ENCODE measurements around the gene CEP112.

The CEP112 gene

GRCh38 chr17:65855245-65855644 is 336.7 kb downstream of the CEP112 start:
- ATAC-seq, result 0 out of 3 replicates have a peak, but pooled peaks have one; percentile 7

GRCh38 chr17:65853816-65854215 is 338.1 kb downstream of the CEP112 start:
- no peak for TF ChIP-seq BACH2 (CRISPR knock-in tag; IDR thresholded peaks at IDR 0.05; ENCODE audit: borderline replicate concordance)
- no peak for TF ChIP-seq ZNF565 (CRISPR knock-in tag; conservative IDR thresholded peaks at IDR 0.05; ENCODE audit: low read depth)
- no peak for TF ChIP-seq ZC3H10 (CRISPR knock-in tag; IDR thresholded peaks at IDR 0.05)
- TF ChIP-seq CSDC2 (CRISPR knock-in tag; IDR thresholded peaks at IDR 0.05), result no peak
- no peak for TF ChIP-seq ARNTL (CRISPR knock-in tag; IDR thresholded peaks at IDR 0.05; ENCODE audit: borderline replicate concordance, low read depth)
- no peak for TF ChIP-seq ZNF70 (CRISPR knock-in tag; IDR thresholded peaks at IDR 0.05)
- TF ChIP-seq GLIS3 (CRISPR knock-in tag; IDR thresholded peaks at IDR 0.05), result no peak
- TF ChIP-seq ZNF8 (CRISPR knock-in tag; IDR thresholded peaks at IDR 0.05), result no peak
- no peak for TF ChIP-seq POU6F1 (CRISPR knock-in tag; IDR thresholded peaks at IDR 0.05; ENCODE audit: borderline replicate concordance, low read depth)
- no peak for TF ChIP-seq CREB5 (CRISPR knock-in tag; IDR thresholded peaks at IDR 0.05; ENCODE audit: low read depth)
- TF ChIP-seq TSHZ2 (CRISPR knock-in tag; IDR thresholded peaks at IDR 0.05), result no peak
- no peak for ATAC-seq

More at GRCh38 chr17:65855245-65855644, 336.7 kb downstream of the CEP112 start:
- TF ChIP-seq SNAI2 (CRISPR knock-in tag; IDR thresholded peaks at IDR 0.05) (no peak), ESRRG (CRISPR knock-in tag; IDR thresholded peaks at IDR 0.05) (no peak), RARB (CRISPR knock-in tag; IDR thresholded peaks at IDR 0.05) (no peak), ZFP30 (CRISPR knock-in tag; IDR thresholded peaks at IDR 0.05) (no peak)

GRCh38 chr17:65852911-65853310 is 339.0 kb downstream of the CEP112 start:
- no peak for TF ChIP-seq BACH2 (CRISPR knock-in tag; IDR thresholded peaks at IDR 0.05; ENCODE audit: borderline replicate concordance)
- no peak for TF ChIP-seq ZNF70 (CRISPR knock-in tag; IDR thresholded peaks at IDR 0.05)
- TF ChIP-seq ARNTL (CRISPR knock-in tag; IDR thresholded peaks at IDR 0.05; ENCODE audit: borderline replicate concordance, low read depth), result no peak
- TF ChIP-seq ZNF565 (CRISPR knock-in tag; conservative IDR thresholded peaks at IDR 0.05; ENCODE audit: low read depth), result no peak
- TF ChIP-seq CSDC2 (CRISPR knock-in tag; IDR thresholded peaks at IDR 0.05), result no peak
- TF ChIP-seq SNAI2 (CRISPR knock-in tag; IDR thresholded peaks at IDR 0.05), result no peak
- no peak for TF ChIP-seq TCF4 (CRISPR knock-in tag; IDR thresholded peaks at IDR 0.05; ENCODE audit: borderline replicate concordance)
- no peak for TF ChIP-seq PPARA (CRISPR knock-in tag; IDR thresholded peaks at IDR 0.05; ENCODE audit: borderline replicate concordance)
- no peak for TF ChIP-seq RARB (CRISPR knock-in tag; IDR thresholded peaks at IDR 0.05)
- TF ChIP-seq ZNF8 (CRISPR knock-in tag; IDR thresholded peaks at IDR 0.05), result no peak
- TF ChIP-seq ESRRG (CRISPR knock-in tag; IDR thresholded peaks at IDR 0.05), result no peak
- no peak for TF ChIP-seq CSRNP3 (CRISPR knock-in tag; IDR thresholded peaks at IDR 0.05)
- TF ChIP-seq PATZ1 (CRISPR knock-in tag; IDR thresholded peaks at IDR 0.05; ENCODE audit: borderline replicate concordance), result no peak
- ATAC-seq, result no peak
